ENCODE results near the gene LGALS7B.
"Not testable (repeated sequence)": the region's sequence is repeated elsewhere in the genome, so short reads cannot be mapped to it uniquely, and the experiment has no call there.

LGALS7B gene

DNA sequence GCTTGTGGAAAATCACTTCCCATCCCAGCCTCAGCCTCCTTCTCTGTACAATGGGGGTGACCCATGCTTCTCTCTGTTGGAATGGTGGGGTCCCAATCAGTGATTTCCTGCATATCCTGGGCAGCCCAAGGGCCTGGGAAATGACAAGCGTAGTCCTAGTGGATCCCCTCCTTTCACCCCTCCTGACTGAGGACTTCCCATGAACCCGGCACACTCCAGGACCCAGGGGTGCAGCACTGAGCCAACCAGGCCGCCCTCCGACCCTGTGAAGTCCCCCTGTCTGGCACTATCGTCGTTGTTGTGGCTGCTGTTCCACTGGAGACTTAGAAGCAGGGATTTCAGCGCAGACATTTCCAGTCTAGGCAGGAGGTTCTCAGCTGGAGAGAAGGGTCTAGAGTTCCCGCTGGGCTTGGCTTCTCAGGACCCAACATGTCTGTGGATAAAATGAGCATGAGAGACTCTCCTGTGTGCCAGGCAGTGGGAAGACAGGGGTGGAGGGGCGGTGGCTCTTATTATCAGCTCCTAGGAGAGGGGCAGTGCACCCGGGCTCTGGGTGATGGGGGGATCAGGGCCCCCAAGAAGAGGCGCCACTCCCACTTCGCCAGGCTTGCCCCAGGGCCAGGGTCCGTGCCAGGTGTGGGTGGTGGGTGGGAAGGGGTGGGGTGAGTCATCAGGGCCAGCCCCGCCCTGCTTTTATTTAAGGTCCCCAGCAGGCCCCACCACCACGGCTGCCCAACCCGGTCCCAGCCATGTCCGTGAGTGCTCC is at the start of gene LGALS7B:
Gene LGALS7B, plus strand, starts transcription at position 723 of the 766 bp plus-strand sequence. Its CDS starts 27 bp downstream, at position 750.
- DNase-seq (ENCODE audit: low spot score) = no peak
- no peak for FAIRE-seq

DNA sequence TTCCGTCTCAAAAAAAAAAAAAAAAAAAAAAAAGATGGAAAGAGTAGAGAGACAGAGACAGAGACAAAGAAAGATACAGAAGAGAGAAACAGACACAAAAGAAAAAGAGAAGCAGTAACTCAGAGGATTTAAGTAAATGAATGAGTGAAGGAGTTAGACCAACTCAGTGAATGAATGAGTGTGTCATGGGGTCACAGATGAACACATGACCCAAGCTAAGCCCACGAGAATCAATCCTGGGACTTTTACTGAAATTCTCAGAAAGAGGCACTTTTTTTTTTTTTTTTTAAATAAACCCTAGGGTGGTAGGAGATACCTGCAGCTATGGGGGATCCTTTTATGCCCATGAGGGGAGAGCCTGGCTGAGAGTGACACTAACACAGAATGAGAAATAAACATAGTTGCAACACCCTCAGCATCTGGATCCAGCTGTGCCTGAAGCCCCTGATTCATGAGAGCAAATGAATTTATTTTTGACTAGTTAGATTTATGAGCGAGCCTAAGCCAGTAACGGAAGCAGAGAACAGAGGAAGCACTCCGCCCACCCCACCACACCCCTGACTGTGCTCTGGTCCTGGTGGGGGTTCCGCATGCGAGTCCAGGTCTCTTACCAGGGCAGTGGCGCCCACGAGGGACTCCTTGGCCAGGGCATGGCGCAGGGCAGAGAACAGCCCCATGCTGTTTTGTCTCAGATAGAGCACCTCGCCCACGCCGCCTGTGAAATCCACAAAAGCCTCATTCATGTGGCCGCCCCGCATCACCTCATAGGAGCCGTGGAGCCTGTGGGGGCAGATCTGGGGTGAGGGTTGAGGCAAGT is 49.4 kb upstream of the LGALS7B start:
- DNase-seq (ENCODE audit: low spot score) = no peak
- no peak for FAIRE-seq

DNA sequence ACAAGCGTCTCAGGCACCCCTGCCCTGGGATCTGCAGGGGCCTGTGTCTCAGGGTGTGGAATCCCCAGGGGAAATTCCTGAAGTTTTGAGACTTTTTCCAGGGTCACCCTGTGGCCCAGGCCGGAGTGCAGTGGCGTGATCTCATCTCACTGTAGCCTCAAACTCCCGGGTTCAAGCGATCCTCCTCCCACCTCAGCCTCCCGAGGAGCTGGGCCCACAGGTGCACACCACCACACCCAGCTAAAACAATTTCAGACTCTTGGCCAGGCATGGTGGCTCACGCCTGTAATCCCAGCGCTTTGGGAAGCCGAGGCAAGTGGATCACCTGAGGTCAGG is 48.8 kb upstream of the LGALS7B start:
- no peak for DNase-seq (ENCODE audit: low spot score)
- FAIRE-seq = no peak

DNA sequence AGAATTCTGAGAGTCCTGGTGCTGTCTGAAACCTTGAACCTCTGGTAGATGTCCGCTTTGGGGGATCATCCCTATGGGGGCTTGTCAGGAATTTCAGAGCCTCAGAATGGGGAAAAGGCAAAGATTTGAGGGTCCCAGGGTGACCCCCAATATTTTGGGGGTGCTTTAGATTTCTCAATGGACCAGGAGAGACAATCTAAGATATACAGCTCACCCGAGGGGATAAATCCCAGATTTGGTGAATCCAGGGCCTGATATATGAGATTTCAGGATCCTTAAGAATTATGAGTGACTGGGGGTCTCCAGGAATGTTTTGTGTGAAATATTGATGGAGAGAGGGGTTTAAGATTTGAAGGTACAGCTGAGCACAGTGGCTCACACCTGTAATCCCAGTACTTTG is 48.1 kb upstream of the LGALS7B start:
- FAIRE-seq = no peak
- DNase-seq (ENCODE audit: low spot score) = no peak

DNA sequence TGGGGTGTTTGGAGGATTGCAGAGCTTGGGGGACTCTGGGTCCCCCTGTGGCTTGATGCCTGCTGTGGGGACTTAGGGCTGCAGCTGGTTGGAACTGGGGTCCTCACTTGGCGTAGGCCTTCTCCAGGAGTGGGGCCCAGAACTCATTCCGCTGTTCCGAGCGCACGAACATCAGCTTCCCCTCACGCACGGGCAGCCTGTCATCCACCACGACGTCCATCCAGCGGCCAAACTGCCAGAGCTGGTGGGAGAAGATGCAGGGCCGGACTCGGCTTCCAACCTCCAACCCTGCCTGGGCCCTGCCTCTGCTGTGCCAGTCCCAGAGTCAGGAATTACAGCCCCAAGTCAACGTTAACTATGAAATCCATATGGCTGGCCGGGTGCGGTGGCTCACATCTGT is 47.3 kb upstream of the LGALS7B start:
- FAIRE-seq = no peak

DNA sequence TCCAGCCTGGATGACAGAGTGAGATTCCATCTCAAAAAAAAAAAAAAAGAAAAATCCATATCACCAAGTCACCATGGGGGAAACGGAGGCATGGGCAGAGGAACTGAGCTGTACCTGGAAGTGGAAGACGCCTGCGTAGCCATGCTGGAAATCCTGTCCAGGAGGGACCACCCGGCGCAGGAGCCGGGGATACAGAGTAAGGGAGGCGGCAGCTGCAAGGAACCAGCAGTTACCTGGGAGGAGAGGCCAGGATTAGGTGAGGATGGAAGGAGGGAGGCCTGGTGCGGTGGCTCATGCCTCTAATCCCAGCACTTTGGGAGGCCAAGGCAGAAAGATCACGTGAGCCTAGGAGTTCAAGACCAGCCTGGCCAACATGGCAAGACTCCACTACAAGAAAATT is 46.7 kb upstream of the LGALS7B start:
- DNase-seq (ENCODE audit: low spot score) = no peak
- FAIRE-seq = no peak

More for the DNA sequence above, 47.3 kb upstream of the LGALS7B start:
- no peak for DNase-seq (ENCODE audit: low spot score)

DNA sequence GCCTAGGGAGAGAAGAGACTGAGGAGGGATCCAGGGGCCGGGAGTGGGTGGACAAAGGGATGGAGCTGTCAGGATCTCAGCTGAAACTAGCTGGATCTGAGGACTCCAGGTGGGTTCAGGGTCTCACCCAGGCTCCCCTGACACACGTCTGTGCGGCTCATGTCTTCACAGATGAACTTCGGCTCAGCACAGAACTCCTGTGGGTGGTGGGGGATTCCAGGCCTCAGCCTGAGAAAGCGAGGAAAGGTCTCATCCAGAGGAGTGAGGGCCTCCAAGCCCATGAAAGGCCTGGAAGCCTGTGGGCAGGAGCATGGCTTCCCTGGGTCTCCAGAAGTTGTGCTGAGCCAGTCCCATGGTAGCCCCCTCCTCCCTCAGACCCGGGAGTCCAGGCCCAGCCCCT is 46.1 kb upstream of the LGALS7B start:
- FAIRE-seq = no peak

DNA sequence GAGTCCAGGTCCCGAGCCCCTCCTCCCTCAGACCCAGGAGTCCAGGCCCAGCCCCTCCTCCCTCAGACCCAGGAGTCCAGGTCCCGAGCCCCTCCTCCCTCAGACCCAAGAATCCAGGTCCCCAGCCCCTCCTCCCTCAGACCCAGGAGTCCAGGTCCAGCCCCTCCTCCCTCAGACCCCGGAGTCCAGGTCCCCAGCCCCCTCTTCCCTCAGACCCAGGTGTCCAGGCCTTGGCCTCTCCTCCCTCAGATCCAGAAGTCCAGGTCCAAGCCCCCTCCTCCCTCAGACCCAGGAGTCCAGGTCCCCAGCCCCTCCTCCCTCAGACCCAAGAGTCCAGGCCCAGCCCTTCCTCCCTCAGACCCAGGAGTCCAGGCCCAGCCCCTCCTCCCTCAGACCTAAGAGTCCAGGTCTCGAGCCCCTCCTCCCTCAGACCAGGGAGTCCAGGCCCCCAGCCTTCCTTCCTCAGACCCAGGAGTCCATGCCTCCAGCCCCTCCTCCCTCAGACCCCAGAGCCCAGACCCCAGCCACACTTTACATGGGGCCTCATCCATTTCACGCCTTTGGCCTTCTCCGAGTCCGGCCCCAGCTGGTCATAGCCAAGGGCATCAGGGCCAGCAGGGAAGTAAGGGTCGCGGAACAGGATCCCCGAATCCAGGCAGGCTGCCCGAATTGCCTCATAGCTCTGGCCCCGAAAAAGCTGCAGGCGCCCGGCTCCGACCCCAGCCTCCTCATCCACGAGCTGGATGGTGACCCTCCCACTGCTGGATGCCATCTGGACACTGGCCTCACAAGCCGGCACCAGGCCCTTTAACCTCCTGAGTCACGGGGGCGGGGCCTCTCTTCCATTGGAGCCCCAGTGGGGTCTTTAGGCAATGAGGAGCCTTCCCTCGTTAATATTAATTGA is 45.4 kb upstream of the LGALS7B start:
- no peak for FAIRE-seq
- no peak for DNase-seq (ENCODE audit: low spot score)

More for the DNA sequence above, 46.1 kb upstream of the LGALS7B start:
- no peak for DNase-seq (ENCODE audit: low spot score)

DNA sequence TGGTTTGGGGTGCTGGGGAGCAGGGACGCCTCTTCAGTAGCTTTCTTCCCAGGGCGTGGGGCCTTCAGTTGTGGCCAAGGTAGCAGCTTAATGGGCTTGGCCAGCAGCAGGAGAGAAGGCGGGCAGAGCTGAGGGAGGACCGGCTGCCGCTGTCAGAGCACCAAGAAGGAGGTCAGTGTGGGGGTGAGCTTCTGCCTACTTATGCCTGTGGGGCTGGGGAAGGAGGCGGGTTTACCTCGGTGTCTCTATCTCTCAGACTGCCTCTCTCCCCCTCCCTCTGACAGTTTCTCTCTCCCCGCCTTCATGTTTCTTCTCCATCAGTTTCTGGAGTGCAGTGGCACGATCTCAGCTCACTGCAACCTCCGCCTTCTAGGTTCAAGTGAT is 44.7 kb upstream of the LGALS7B start, which contains the start of gene CAPN12:
Gene CAPN12, minus strand, starts transcription at position 177 of the 384 bp plus-strand sequence. CDS start 309 bp downstream, outside the sequence.
- no peak for DNase-seq (ENCODE audit: low spot score)
- FAIRE-seq = no peak

DNA sequence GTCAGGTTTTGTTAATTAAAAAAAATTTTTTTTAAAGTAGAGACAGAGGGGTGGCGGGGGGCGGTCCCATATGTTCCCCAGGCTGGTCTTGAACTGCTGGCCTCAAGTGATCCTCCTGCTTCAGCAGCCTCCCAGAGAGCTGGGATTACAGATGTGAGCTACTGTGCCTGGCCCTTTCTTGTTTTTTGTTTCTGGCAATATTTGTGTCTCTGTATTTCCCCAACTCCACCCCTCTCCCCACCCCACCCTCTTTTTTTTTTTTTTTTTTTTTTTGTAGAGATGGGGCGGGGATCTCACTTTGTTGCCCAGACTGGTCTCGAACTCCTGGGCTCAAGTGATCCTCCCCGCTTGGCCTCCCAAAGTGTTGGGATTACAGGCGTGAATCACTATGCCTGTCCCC is 44.1 kb upstream of the LGALS7B start:
- FAIRE-seq (no peak), DNase-seq (ENCODE audit: low spot score) (no peak)

DNA sequence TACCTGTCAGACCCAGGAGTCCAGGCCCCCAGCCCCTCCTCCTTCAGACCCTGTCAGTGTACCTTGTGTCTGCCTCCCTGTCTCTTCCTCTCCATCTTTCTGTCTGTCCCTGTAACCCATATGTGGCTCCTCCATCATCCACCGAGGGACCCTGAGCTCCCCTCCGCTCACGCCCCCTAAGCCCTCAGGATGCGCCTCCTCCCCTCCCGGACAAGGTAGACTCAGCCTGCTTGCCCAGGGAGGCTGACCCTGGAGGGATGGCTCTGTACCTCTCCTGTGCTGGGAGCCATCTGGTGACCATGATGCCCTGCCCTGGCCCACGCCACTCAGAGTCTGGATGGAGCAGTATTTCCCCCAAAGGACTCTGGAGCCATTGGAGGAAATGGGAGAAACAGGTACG is 43.7 kb upstream of the LGALS7B start:
- FAIRE-seq = no peak
- no peak for DNase-seq (ENCODE audit: low spot score)

DNA sequence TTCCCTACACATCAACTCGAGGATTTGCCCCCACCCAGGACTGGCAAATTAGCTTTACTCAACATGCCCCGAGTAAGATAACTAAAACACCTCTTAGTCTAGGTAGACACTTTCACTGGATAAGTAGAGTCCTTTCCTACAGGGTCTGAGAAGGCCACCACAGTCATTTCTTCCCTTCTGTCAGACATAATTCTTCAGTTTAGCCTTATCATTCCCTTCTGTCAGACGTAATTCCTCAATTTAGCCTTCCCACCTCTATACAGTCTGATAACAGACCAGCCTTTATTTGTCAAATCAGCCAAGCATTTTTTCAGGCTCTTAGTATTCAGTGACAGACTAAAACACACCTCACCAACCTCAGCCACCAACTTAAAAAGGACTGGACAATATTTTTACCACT is 35.2 kb upstream of the LGALS7B start:
- not testable (repeated sequence) for FAIRE-seq

DNA sequence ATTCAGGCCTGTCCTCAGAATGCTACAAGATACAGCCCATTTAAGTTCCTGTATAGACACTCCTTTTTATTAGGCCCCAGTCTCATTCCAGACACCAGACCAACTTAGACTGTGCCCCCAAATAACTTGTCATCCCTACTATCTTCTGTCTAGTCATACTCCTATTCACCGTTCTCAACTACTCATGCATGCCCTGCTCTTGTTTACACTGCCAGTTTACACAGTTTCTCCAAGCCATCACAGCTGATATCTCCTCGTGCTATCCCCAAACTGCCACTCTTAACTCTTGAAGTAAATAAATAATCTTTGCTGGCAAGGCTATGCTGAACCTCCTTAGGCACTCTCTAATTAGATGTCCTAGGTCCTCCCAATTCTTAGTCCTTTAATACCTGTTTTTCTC is 34.8 kb upstream of the LGALS7B start:
- DNase-seq (ENCODE audit: low spot score); FAIRE-seq: not testable (repeated sequence)

More for the DNA sequence above, 35.2 kb upstream of the LGALS7B start:
- not testable (repeated sequence) for DNase-seq (ENCODE audit: low spot score)

DNA sequence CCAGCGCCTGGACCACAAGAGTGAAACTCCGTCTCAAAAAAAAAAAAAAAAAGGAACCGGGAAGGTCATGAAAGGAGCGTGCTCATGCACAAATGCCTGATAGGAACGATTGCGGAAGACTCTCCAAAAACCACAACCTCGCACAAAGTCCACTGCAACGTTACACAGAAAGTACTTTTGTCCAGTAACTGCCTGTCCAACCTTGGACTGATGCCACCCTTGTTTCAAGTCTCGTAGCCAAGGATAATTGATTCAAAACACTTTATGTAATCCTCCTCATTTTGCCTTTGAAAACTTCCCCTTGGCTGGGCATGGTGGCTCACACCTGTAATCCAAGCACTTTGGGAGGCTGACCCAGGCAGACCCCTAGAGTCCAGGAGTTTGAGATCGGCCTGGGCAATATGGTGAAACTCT is 29.4 kb upstream of the LGALS7B start:
- FAIRE-seq = peak; percentile 85

DNA sequence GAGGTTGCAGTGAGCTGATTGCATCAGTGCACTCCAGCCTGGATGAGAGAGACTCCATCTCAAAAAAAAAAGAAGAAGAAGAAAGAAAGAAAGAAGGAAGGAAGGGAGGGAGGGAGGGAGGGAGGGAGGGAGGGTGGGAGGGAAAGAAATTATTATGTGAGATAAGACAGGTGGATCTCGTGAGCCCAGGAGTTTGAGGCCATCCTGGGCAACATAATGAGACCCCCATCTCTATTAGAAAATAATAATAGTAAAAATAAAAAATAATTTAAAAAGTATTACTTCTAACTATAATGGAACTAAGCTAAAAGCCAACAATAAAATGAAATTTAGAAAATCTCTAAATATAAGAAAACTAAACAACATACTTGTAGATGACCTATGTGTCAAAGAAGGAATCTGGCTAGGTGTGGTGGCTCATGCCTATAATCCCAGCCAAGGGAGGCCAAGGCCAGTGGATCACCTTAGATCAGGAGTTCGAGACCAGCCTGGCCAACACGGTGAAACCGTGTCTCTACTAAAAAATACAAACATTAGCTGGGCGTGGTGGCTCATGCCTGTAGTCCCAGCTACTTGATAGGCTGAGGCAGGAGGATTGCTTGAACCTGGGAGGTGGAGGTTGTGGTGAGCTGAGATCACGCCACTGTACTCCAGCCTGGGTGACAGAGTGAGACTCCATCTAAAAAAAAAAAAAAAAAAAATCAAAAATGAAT is 28.0 kb upstream of the LGALS7B start:
- DNase-seq (ENCODE audit: low spot score); FAIRE-seq: not testable (repeated sequence)

More for the DNA sequence above, 29.4 kb upstream of the LGALS7B start:
- peak; percentile 63 for DNase-seq (ENCODE audit: low spot score)

DNA sequence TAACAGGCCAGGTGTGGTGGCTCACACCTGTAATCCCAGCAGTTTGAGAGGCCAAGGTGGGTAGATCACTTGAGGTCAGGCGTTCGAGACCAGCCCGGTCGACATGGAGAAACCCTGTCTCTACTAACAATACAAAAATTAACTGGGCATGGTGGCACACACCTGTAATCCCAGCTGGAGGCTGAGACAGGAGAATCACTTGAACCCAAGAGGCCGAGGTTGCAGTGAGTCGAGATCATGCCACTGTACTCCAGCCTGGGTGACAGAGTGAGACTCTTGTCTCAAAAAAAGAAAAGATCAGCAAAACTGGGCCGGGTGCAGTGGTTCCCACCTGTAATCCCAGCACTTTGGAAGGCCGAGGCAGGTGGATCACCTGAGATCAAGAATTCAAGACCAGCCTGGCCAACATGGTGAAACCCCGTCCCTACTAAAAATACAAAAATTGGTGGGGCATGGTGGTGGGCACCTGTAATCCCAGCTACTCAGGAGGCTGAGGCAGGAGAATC is 27.1 kb upstream of the LGALS7B start:
- FAIRE-seq; DNase-seq (ENCODE audit: low spot score): not testable (repeated sequence)

DNA sequence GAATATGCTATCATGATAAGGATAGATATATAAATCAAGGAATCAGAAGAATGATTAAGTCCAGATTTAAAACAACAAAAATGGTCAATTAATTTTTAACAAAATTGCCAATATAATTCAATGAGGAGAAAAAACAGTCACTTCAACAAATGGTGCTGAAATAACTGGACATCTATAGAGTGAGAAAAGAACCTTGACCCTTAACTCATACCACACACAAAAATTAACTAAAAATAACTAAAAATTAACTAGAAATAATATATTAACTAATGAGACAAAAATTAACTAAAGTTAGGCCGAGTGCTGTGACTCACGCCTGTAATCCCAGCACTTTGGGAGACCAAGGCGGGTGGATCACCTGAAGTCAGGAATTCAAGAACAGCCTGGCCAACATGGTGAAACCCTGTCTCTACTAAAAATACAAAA is 25.2 kb upstream of the LGALS7B start:
- DNase-seq (ENCODE audit: low spot score) (peak; percentile 64), FAIRE-seq (peak; percentile 95)

DNA sequence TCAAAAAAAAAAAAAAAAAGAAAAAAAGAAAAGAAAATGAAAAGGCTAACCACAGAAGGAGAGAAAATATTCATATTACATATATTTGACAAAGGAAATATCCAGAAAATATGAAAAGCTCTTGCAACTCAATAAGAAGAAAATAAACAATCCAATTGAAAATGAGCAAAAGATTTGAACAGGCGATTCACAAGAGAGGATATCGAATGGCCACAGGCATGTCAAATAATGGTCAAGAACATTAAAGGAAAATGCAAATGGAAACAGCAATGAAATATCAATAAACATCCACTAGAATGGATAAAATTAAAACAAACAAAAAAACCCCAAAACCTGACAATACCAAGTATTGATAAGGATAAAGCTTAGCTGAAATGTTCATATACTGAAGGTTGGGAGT is 23.8 kb upstream of the LGALS7B start:
- DNase-seq (ENCODE audit: low spot score) (no peak), FAIRE-seq (no peak)

DNA sequence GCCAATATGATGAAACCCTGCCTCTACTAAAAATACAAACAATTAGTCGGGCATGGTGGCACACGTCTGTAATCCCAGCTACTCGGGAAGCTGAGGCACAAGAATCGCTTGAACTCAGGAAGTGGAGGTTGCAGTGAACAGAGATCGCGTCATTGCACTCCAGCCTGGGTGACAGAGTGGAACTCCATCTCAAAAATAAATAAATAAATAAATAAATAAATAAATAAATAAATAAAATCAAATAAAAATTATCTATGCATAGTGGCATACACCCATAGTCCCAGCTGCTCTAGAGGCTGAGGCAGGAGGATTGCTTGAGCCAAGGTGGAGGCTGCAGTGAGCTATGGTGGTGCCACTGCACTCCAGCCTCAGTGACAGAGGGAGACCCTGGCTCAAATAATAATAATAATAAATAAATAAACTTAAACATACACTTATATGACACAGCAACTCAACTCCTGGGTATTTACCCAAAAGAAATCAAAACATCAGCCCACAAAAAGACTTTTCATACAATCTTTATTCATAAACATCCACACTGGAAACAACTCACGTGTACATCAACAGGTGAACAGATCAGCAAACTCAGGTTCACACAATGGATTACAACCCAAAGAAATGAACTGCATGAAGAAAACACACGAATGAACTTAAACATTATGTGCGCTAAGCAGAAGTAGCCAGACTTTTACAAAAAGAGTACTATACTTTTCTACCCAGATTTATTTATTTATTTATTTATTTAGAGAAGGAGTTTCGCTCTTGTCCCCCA is 22.5 kb upstream of the LGALS7B start:
- DNase-seq (ENCODE audit: low spot score) (no peak), FAIRE-seq (no peak)
